PC-3 (cell line): ENCODE measurements around the gene IFT25. TPM values are rescaled to one million over a fixed set of nuclear protein-coding genes. Genes with fewer than 3 reads are reported as not detected.

Source experiments
- ATAC-seq: fragments of 200-7000 bp; cut with Tn5 transposase; 2 replicates; pipeline ENCODE4 v1.9.1; 2020; ENCODE audit warnings: mild to moderate bottlenecking, moderate library complexity
- BruUV-seq: library from RNA; stranded (reverse); fragments of 400-500 nt; replicated peaks from 2 replicates; lab custom pipeline; 2021; lab: Mats Ljungman, UMichigan
- CTCF ChIA-PET: fragments of 300-600 bp; sonication (Branson Sonifier 250); formaldehyde crosslinking; loops from one replicate; lab custom pipeline; 2022; ENCODE audit warnings: antibody characterized with exemption; lab: Charles Lee
- POLR2A ChIA-PET: fragments of 300-600 bp; sonication (Branson Sonifier 250); formaldehyde crosslinking; loops from one replicate; lab custom pipeline; 2022; ENCODE audit warnings: antibody characterized with exemption; ENCODE audit not compliant: unreplicated experiment; lab: Charles Lee
- DNase-seq: peaks from one replicate; pipeline ENCODE4 v3.0.0-alpha.2; 2015
- H2AFZ ChIP-seq: fragments of 300-600 bp; sonication (generic); 2 replicates; pipeline ENCODE4 v1.6.0; 2016; ENCODE audit warnings: antibody characterized with exemption, low read length
- H3F3A ChIP-seq: fragments of 300-600 bp; sonication (generic); one replicate; pipeline ENCODE4 v1.6.0; 2017; ENCODE audit warnings: antibody characterized with exemption, low read length, control low read depth, mild to moderate bottlenecking; ENCODE audit not compliant: unreplicated experiment
- H3K27ac ChIP-seq: fragments of 300-600 bp; sonication (generic); 2 replicates; pipeline ENCODE4 v1.5.1; 2016; ENCODE audit warnings: mild to moderate bottlenecking, low read length
- H3K27me3 ChIP-seq: fragments of 300-600 bp; sonication (generic); 2 replicates; pipeline ENCODE4 v1.6.1; 2016; ENCODE audit warnings: low read length, mixed read lengths
- H3K36me3 ChIP-seq: fragments of 300-600 bp; sonication (generic); 2 replicates; pipeline ENCODE4 v1.6.1; 2016; ENCODE audit warnings: low read depth, mixed run types, low read length, mixed read lengths
- H3K4me1 ChIP-seq: fragments of 300-600 bp; sonication (generic); 2 replicates; pipeline ENCODE4 v1.5.1; 2016; ENCODE audit warnings: low read length; ENCODE audit not compliant: insufficient read depth
- H3K4me2 ChIP-seq: fragments of 300-600 bp; sonication (generic); 2 replicates; pipeline ENCODE4 v1.6.0; 2016; ENCODE audit warnings: low read length
- H3K4me3 ChIP-seq: fragments of 300-600 bp; sonication (generic); 2 replicates; pipeline ENCODE4 v1.5.1; 2016; ENCODE audit warnings: mild to moderate bottlenecking, low read length, mixed read lengths
- H3K79me2 ChIP-seq: fragments of 300-600 bp; sonication (generic); 2 replicates; pipeline ENCODE4 v1.6.1; 2017; ENCODE audit warnings: low read length, mixed read lengths
- H3K9ac ChIP-seq: fragments of 300-600 bp; sonication (generic); 2 replicates; pipeline ENCODE4 v1.6.0; 2016; ENCODE audit warnings: mild to moderate bottlenecking, low read length
- H3K9me2 ChIP-seq: fragments of 300-600 bp; sonication (generic); replicated peaks from 2 replicates; pipeline ENCODE4 v1.6.1; 2016; ENCODE audit warnings: mixed run types, low read length, mixed read lengths
- H3K9me3 ChIP-seq: fragments of 300-600 bp; sonication (generic); 2 replicates; pipeline ENCODE4 v1.6.1; 2016; ENCODE audit warnings: low read length, mixed read lengths
- H4K20me1 ChIP-seq: fragments of 300-600 bp; sonication (generic); 2 replicates; pipeline ENCODE4 v1.6.1; 2016; ENCODE audit warnings: low read length, mixed read lengths
- CTCF ChIP-seq: fragments of 300-600 bp; sonication (generic); conservative IDR thresholded peaks from 2 replicates; pipeline ENCODE4 v1.5.1; 2017; ENCODE audit warnings: antibody characterized with exemption, low read depth, mild to moderate bottlenecking, low read length
- EZH2 ChIP-seq: fragments of 300-600 bp; sonication (generic); IDR thresholded peaks from one replicate; pipeline ENCODE4 v1.6.1; 2017; ENCODE audit warnings: antibody characterized with exemption, mild to moderate bottlenecking, low read length; ENCODE audit not compliant: unreplicated experiment
- EZH2phosphoT487 ChIP-seq: fragments of 300-600 bp; sonication (generic); IDR thresholded peaks from 2 replicates; pipeline ENCODE4 v1.6.1; 2018; ENCODE audit warnings: mild to moderate bottlenecking, antibody characterized with exemption, low read length, borderline replicate concordance
- intact Hi-C: fragments of 100-400 bp; cut with micrococcal nuclease; formaldehyde crosslinking; loops from 2 replicates; pipeline ENCODE4 v1.9.0; 2023
- total RNA-seq: library from RNA; depleted of rRNA; stranded (reverse); fragments of >200 nt; gene quantifications from 2 replicates; pipeline ENCODE4 v1.2.3, GENCODE V29; 2014

IFT25 gene
- total RNA-seq, 1 experiment from 2014 or later, result 66.7 TPM

DNA sequence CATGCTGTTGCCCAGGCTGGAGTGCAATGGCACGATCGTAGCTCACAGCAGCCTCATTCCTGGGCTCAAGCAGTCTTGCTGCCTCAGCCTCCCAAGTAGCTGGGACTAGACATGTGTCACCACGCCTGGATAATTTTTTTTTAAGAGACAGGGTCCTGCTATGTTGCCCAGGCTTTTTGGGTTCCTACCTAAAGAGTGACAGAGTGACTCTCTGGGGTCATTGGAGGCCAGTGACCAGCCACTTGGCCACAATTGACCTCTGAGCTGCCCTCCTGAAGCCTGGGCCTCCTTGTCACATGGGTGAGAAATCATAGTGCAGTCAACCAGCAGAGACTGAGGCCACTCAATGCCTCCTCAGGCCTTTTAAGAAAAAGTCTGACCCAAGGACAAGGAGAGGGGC lies 45.8 kb downstream of the IFT25 start:
- intact Hi-C loops, result no loop called here
- Histone ChIP-seq H3K36me3 (no peaks in the 10 kb centered on the region), H3F3A (no peaks in the 10 kb centered on the region), H3K4me1 (peaks cover 28% of the 10 kb centered on the region), H3K4me3 (no peak overlapping the region), H3K9me2 (no peaks in the 10 kb centered on the region), H3K9ac (no peak overlapping the region), H3K79me2 (no peaks in the 10 kb centered on the region), H3K27ac (no peak overlapping the region), H3K27me3 (no peaks in the 10 kb centered on the region), H3K9me3 (no peaks in the 10 kb centered on the region), H3K4me2 (peak overlapping the region; percentile 34), H4K20me1 (no peaks in the 10 kb centered on the region), H2AFZ (no peak overlapping the region)
- DNase-seq (no peak), ATAC-seq (no peak)
- TF ChIP-seq EZH2phosphoT487 (no peak), EZH2 (no peak), CTCF (no peak)
- ChIA-PET CTCF (no interaction called here), POLR2A (no interaction called here)
- BruUV-seq, result no TSS peak

DNA sequence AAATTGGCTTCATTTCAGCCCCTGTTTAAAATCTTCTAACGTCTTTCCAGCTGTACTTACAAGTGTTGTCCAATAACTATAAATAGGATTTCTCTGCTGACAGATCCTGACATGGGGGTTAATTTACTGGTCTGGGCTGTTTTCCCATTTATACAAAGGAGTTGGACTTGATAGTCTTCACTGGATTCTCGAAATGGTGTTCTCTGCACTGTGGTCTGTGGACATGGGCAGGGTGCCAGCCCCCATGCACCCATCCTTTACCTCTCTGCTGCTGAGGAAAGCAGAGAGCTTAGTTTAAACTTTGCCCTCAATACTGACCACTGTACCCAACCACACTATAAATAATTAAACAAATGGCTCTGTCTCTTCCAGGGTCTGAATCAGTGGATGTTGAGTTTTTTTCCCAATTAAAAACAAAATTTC lies 46.3 kb downstream of the IFT25 start:
- intact Hi-C loops, result no loop called here
- H3K4me2 ChIP-seq, result peak overlapping the region; percentile 34
- H3K36me3 ChIP-seq, result no peaks in the 10 kb centered on the region
- peak overlapping the region; percentile 28 for H3K27ac ChIP-seq
- TF ChIP-seq CTCF, result no peak
- no peak for TF ChIP-seq EZH2
- TF ChIP-seq EZH2phosphoT487, result no peak
- ATAC-seq (peak; percentile 55), DNase-seq (peak; percentile 67)
- no TSS peak for BruUV-seq
- peaks cover 28% of the 10 kb centered on the region for H3K4me1 ChIP-seq
- no peaks in the 10 kb centered on the region for H3K79me2 ChIP-seq
- ChIA-PET CTCF (no interaction called here), POLR2A (no interaction called here)
- H3K4me3 ChIP-seq, result no peak overlapping the region
- no peak overlapping the region for H3K9ac ChIP-seq
- H4K20me1 ChIP-seq, result no peaks in the 10 kb centered on the region
- H3K9me2 ChIP-seq, result no peaks in the 10 kb centered on the region
- no peaks in the 10 kb centered on the region for H3K9me3 ChIP-seq
- no peaks in the 10 kb centered on the region for H3K27me3 ChIP-seq
- no peak overlapping the region for H2AFZ ChIP-seq
- H3F3A ChIP-seq, result no peaks in the 10 kb centered on the region

DNA sequence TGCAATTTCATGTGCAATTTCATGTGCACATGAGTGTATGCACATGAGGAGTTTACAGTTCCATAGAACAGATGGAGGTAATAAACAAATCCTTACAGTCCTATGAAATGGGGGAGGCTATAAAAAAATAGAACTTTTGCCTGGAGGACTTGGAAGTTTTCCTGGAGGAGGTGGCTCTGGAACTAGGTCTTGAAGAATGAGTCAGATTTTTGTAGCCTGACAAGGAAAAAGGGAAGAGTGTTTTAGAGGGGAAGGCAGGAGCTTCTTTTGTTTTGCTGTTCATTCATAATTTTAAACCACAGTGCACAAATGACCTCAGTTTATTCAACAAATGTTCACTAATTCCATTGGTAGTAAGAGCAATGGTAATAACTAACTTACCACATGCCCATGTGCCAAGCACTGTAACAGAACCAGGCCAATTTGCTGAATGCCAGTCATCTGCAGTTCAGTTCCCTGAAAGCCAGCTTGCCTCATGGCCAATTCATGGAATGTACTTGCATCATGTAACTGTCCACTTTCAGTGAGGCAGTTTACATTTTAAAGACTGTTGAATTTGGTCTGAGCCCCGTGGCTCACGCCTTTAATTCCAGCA lies 48.8 kb downstream of the IFT25 start:
- H2AFZ ChIP-seq, result peak overlapping the region; percentile 19; the same call in 1 of the 2 replicates
- CTCF ChIA-PET, result no interaction called here

More for the DNA sequence above, 48.8 kb downstream of the IFT25 start:
- ATAC-seq (peak; percentile 78), DNase-seq (peak; percentile 80)
- TF ChIP-seq CTCF, result no peak
- TF ChIP-seq EZH2, result no peak
- TF ChIP-seq EZH2phosphoT487, result no peak
- Histone ChIP-seq H3K27me3 (no peaks in the 10 kb centered on the region), H3F3A (no peaks in the 10 kb centered on the region), H3K79me2 (no peaks in the 10 kb centered on the region), H3K36me3 (no peaks in the 10 kb centered on the region), H3K9ac (no peak overlapping the region), H3K4me1 (peaks cover 28% of the 10 kb centered on the region), H4K20me1 (no peaks in the 10 kb centered on the region), H3K4me3 (no peak overlapping the region), H3K4me2 (peak overlapping the region; percentile 12), H3K9me3 (no peaks in the 10 kb centered on the region), H3K9me2 (no peaks in the 10 kb centered on the region), H3K27ac (peak overlapping the region; percentile 55)
- no TSS peak for BruUV-seq
- POLR2A ChIA-PET, result interaction anchor here (0.7 kb wide), 1 partner anchor 27 kb away, joined by 4 read pairs; no protein-coding TSS in a partner anchor
- intact Hi-C loops, result no loop called here
